Natural killer cell (primary cell): Measurements from ENCODE around the gene TBC1D22A. TPM values are rescaled to one million over a fixed set of nuclear protein-coding genes. Genes with fewer than 3 reads are reported as not detected.

Experiments used
- ATAC-seq, 3 donors: fragments of 150-1000 bp in 2 of 3; fragments of 200-7000 bp in 1 of 3; cut with Tn5 transposase; 1 replicate in 1 of 3; 2 replicates in 2 of 3; pipeline ENCODE4 v1.10.0; 2021; ENCODE audit warnings: mild to moderate bottlenecking in 2 of 3, moderate library complexity in 2 of 3
- DNase-seq, 2 donors: peaks; one replicate each; pipeline versions ENCODE4 v3.0.0 to v3.0.0-alpha.2; 2013 to 2021; ENCODE audit warnings: mixed read lengths in 1 of 2
- H3K27ac ChIP-seq: one replicate; pipeline ENCODE4 v1.5.1; 2013; ENCODE audit warnings: mild to moderate bottlenecking, low read length
- H3K27me3 ChIP-seq: one replicate; pipeline ENCODE4 v1.6.1; 2013; ENCODE audit warnings: low read length; ENCODE audit not compliant: control insufficient read depth, insufficient read depth
- H3K36me3 ChIP-seq: one replicate; pipeline ENCODE4 v1.6.1; 2013; ENCODE audit warnings: low read length; ENCODE audit not compliant: control insufficient read depth, insufficient read depth
- H3K4me1 ChIP-seq: one replicate; pipeline ENCODE4 v1.6.1; 2013; ENCODE audit warnings: low read length; ENCODE audit not compliant: control insufficient read depth, insufficient read depth
- H3K4me3 ChIP-seq: one replicate; pipeline ENCODE4 v1.5.1; 2013; ENCODE audit warnings: low read length
- H3K9me3 ChIP-seq: one replicate; pipeline ENCODE4 v1.6.1; 2013; ENCODE audit warnings: low read length; ENCODE audit not compliant: control insufficient read depth, insufficient read depth
- H3K27ac Mint-ChIP-seq, 2 donors: one replicate each; pipeline ENCODE4 v1.8.0; 2022; ENCODE audit warnings: mild to moderate bottlenecking in 2 of 2, mixed read lengths in 2 of 2, moderate library complexity in 1 of 2
- H3K27me3 Mint-ChIP-seq, 2 donors: one replicate each; pipeline ENCODE4 v1.8.0; 2022; ENCODE audit warnings: low read depth in 2 of 2, mixed read lengths in 2 of 2
- H3K36me3 Mint-ChIP-seq: one replicate; pipeline ENCODE4 v1.8.0; 2022; ENCODE audit warnings: mixed read lengths
- H3K4me1 Mint-ChIP-seq, 2 donors: one replicate each; pipeline ENCODE4 v1.8.0; 2022; ENCODE audit warnings: mixed read lengths in 2 of 2
- H3K4me3 Mint-ChIP-seq: one replicate; pipeline ENCODE4 v1.8.0; 2022; ENCODE audit warnings: mild to moderate bottlenecking, moderate library complexity, mixed read lengths
- H3K9me3 Mint-ChIP-seq, 2 donors: one replicate each; pipeline ENCODE4 v1.8.0; 2022; ENCODE audit warnings: mixed read lengths in 2 of 2
- CTCF ChIP-seq: fragments of 200-600 bp; IDR thresholded peaks from one replicate; pipeline ENCODE4 v1.8.0; 2022; ENCODE audit warnings: antibody characterized with exemption
- WGBS: methylation state at CpG from one replicate; pipeline ENCODE4 v1.1.7; 2013; ENCODE audit warnings: missing lambda C conversion rate; ENCODE audit not compliant: insufficient coverage; 5-methylcytosine and 5-hydroxymethylcytosine counted together
- intact Hi-C: fragments of 100-400 bp; cut with micrococcal nuclease; formaldehyde crosslinking; loops from one replicate; pipeline ENCODE4 v1.14.2; 2022
- total RNA-seq, 4 donors: library from RNA; stranded (reverse); fragments of 120-200 nt in 1 of 4; gene quantifications; one replicate each; pipeline versions ENCODE4 v1.2.3 to v1.2.4, GENCODE V29; 2013 to 2022

The TBC1D22A gene
- total RNA-seq, 3 donors from 2014 or later (not counting 1 experiment from before 2014, with no cell fraction given), result 47.4 to 53.7 (median 53.2) TPM

DNA sequence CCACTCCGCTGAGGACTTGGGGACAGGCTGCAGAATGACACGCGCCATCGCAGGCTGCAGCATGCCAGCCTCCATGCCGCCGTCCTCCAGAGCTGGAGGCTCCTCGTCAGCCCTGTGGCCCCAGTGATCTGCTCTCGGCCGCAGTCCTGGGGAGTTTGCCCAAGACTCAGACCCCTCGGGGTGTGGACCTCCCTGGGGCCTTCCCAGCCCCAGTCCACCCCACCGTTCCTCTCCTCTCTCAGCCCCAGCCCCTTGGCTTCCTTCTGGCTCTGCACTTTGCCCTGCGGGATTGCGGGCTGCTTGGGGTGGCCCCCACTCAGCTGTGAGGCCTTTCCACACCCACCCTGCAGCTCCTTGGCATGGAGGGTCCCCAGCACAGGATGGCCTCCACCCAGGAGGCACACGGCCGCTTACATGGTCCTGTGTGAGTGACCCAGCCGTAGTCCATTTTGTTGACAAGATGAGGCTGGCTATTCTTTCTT lies 414.9 kb downstream of the TBC1D22A start:
- Histone ChIP-seq H3K4me1 (no peaks in the 10 kb centered on the region), H3K9me3 (no peaks in the 10 kb centered on the region), H3K27me3 (no peaks in the 10 kb centered on the region), H3K27ac (no peak overlapping the region), H3K4me3 (no peak overlapping the region), H3K36me3 (peaks cover 7% of the 10 kb centered on the region)
- Mint-ChIP-seq H3K4me3 (no peak overlapping the region), H3K36me3 (no peaks in the 10 kb centered on the region), H3K4me1 (no peaks in the 10 kb centered on the region), H3K27me3 (no peaks in the 10 kb centered on the region), H3K9me3 (no peaks in the 10 kb centered on the region), H3K27ac (no peak overlapping the region)
- WGBS, result 96% methylated on average over 16 of the region's 16 CpGs
- TF ChIP-seq CTCF, result no peak
- no peak for ATAC-seq
- no peak for DNase-seq
- intact Hi-C loops, result no loop called here

DNA sequence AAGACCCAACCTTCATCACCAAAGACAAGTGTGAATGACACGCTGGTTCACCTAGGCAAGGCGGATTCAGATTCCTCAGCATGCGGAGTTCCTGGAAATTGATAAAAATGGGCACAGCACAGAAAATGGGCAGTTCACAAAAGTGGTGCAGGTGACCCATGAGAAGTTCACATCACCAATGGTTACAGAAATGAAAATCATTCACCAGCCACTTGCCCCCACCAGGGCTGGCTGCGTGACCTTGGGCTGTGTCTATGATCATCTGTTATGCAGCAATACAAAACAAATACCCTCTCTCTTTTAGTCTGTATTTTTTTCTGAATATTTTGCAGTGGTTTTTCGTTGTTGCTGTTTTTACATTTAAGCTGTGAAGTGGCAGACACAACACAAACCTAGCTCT lies 415.9 kb downstream of the TBC1D22A start:
- no peaks in the 10 kb centered on the region for H3K9me3 ChIP-seq
- Mint-ChIP-seq H3K9me3 (no peaks in the 10 kb centered on the region), H3K4me1 (no peaks in the 10 kb centered on the region), H3K27ac (no peak overlapping the region), H3K27me3 (no peaks in the 10 kb centered on the region), H3K4me3 (no peak overlapping the region), H3K36me3 (no peaks in the 10 kb centered on the region)
- TF ChIP-seq CTCF, result no peak
- H3K27ac ChIP-seq, result no peak overlapping the region
- peaks cover 7% of the 10 kb centered on the region for H3K36me3 ChIP-seq
- no peaks in the 10 kb centered on the region for H3K27me3 ChIP-seq
- 96% methylated on average over 4 of the region's 5 CpGs for WGBS
- no peak for ATAC-seq
- H3K4me1 ChIP-seq, result no peaks in the 10 kb centered on the region
- no peak overlapping the region for H3K4me3 ChIP-seq
- no peak for DNase-seq
- intact Hi-C loops, result no loop called here

DNA sequence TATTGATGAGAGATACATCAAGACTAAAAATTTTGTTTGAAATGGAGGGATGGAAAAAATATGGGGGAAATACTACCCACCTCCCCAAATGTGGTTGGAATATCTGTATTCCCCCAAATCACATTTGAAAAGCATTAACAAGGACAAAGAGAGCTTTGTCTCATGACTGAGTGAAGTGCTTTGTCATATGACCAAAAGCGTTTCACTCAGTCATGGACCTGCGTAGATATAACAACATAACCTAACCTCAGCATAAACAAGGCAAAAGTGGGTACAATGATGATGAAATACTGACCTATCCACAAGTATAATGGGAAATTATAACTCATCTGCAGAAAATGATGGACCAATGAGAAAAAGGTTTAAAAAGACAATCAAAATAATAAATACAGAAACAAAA lies 418.3 kb downstream of the TBC1D22A start:
- TF ChIP-seq CTCF, result no peak
- 100% methylated on average over 2 of the region's 2 CpGs for WGBS
- DNase-seq, result no peak
- no peak overlapping the region for H3K4me3 ChIP-seq
- H3K36me3 ChIP-seq, result no peaks in the 10 kb centered on the region
- Mint-ChIP-seq H3K36me3 (peaks cover 6% of the 10 kb centered on the region), H3K4me3 (no peak overlapping the region), H3K27me3 (no peaks in the 10 kb centered on the region), H3K27ac (no peak overlapping the region), H3K9me3 (peaks cover 0 to 3% of the 10 kb centered on the region in 2 donors), H3K4me1 (no peaks in the 10 kb centered on the region)
- intact Hi-C loops, result no loop called here
- no peaks in the 10 kb centered on the region for H3K27me3 ChIP-seq
- no peaks in the 10 kb centered on the region for H3K4me1 ChIP-seq
- no peaks in the 10 kb centered on the region for H3K9me3 ChIP-seq
- no peak for ATAC-seq
- H3K27ac ChIP-seq, result no peak overlapping the region

DNA sequence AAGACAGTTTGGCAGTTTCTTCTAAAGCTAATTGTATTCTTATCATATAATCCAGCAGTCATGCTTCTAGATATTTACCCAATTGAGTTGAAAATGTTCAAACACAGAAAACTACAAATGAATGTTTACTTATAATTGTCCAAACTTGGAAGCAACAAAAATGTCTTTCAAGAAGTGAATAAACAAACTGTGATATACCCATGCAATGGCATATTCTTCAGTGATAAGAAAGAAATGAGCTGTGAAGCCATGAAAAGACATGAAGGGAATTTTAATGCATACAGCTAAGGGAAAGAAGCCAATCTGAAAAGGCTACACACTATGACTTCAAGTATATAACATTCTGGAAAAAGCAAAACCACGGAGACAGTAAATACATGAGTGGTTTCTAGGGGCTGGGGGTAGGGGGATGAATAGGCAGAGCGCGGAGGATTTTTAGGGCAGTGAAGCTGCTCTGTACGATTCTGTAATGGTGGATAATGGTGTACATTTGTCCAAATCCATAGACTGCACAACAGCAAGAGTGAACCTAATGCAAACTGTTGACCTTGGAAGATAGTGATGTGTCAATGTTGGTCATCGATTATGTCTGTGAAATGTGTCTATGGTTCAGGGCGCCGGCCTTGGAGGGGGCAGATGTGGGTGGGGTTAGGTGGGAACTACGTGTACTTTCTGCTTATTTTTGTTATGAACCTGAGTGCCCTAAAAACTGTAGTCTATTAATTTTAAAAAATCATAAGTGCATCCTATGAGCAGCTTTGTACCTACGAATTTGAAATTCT lies 424.9 kb downstream of the TBC1D22A start:
- DNase-seq, result no peak
- no peaks in the 10 kb centered on the region for H3K9me3 ChIP-seq
- Mint-ChIP-seq H3K36me3 (peaks cover 6% of the 10 kb centered on the region), H3K4me3 (no peak overlapping the region), H3K27ac (no peak overlapping the region), H3K27me3 (no peaks in the 10 kb centered on the region), H3K4me1 (no peaks in the 10 kb centered on the region), H3K9me3 (peaks cover 0 to 3% of the 10 kb centered on the region in 2 donors)
- no peaks in the 10 kb centered on the region for H3K27me3 ChIP-seq
- no peaks in the 10 kb centered on the region for H3K36me3 ChIP-seq
- no peak for ATAC-seq
- no peak for TF ChIP-seq CTCF
- WGBS, result 96% methylated on average over 9 of the region's 9 CpGs
- H3K4me3 ChIP-seq, result no peak overlapping the region
- no peak overlapping the region for H3K27ac ChIP-seq
- no peaks in the 10 kb centered on the region for H3K4me1 ChIP-seq
- intact Hi-C loops, result no loop called here
